B cell (primary cell): ENCODE results near the gene ANO2. TPM values are rescaled to one million over a fixed set of nuclear protein-coding genes. Genes with fewer than 3 reads are reported as not detected.

Experiments used
- ATAC-seq: fragments of 200-7000 bp; cut with Tn5 transposase; one replicate; pipeline ENCODE4 v1.10.0; 2021; ENCODE audit warnings: low read depth, mild to moderate bottlenecking, moderate number of reproducible peaks, moderate library complexity
- CTCF ChIA-PET: fragments of 350-600 bp; sonication (Branson Sonifier 250); formaldehyde crosslinking; loops from one replicate; lab custom pipeline; 2021; ENCODE audit warnings: antibody characterized with exemption, inconsistent platforms; lab: Charles Lee
- POLR2A ChIA-PET: fragments of 350-600 bp; sonication (Branson Sonifier 250); formaldehyde crosslinking; loops from one replicate; lab custom pipeline; 2021; ENCODE audit warnings: antibody characterized with exemption; lab: Charles Lee
- DNase-seq: peaks from one replicate; pipeline ENCODE4 v3.0.0; 2013
- H2AFZ ChIP-seq: 2 replicates; pipeline ENCODE4 v1.6.1; 2012; ENCODE audit warnings: mild to moderate bottlenecking, low read depth, low read length; ENCODE audit not compliant: insufficient read depth, poor library complexity, severe bottlenecking
- H3K27ac ChIP-seq, 2 donors: 1 replicate in 1 of 2; 2 replicates in 1 of 2; pipeline ENCODE4 v1.5.1; 2012 to 2013; ENCODE audit warnings: low read length in 2 of 2, mild to moderate bottlenecking in 2 of 2, moderate library complexity in 1 of 2
- H3K27me3 ChIP-seq, 4 experiments: fragments of 200-600 bp in 1 of 4; sonication (generic) in 1 of 4; replicated peaks in 1 of 4; 1 replicate in 2 of 4; 2 replicates in 2 of 4; pipeline versions ENCODE4 v1.6.1 to v1.7.0; 2013 to 2016; ENCODE audit warnings: low read length in 3 of 4, mild to moderate bottlenecking in 2 of 4, mixed read lengths in 1 of 4, moderate library complexity in 1 of 4; ENCODE audit not compliant: insufficient read depth in 4 of 4, control insufficient read depth in 3 of 4; ENCODE audit errors: control extremely low read depth in 1 of 4
- H3K36me3 ChIP-seq, 2 experiments: replicated peaks in 1 of 2; 1 replicate in 1 of 2; 2 replicates in 1 of 2; pipeline versions ENCODE4 v1.6.1 to v1.7.1; 2013; ENCODE audit warnings: low read length in 1 of 2; ENCODE audit not compliant: insufficient read depth in 2 of 2, control insufficient read depth in 1 of 2; ENCODE audit errors: control extremely low read depth in 1 of 2, extremely low read depth in 1 of 2
- H3K4me1 ChIP-seq, 2 donors: fragments of 200-600 bp in 1 of 2; sonication (generic) in 1 of 2; 1 replicate in 1 of 2; 2 replicates in 1 of 2; pipeline versions ENCODE4 v1.5.1 to v1.6.1; 2013 to 2017; ENCODE audit warnings: low read length in 2 of 2; ENCODE audit not compliant: control insufficient read depth in 2 of 2, insufficient read depth in 2 of 2
- H3K4me2 ChIP-seq: replicated peaks from 2 replicates; pipeline ENCODE3; 2012; ENCODE audit warnings: mild to moderate bottlenecking, low read depth, low read length; ENCODE audit not compliant: poor library complexity, severe bottlenecking
- H3K4me3 ChIP-seq, 5 experiments: fragments of 200-600 bp in 1 of 5; sonication (generic) in 1 of 5; 1 replicate in 3 of 5; 2 replicates in 2 of 5; pipeline versions ENCODE4 v1.5.1 to v1.7.0; 2011 to 2016; ENCODE audit warnings: low read length in 4 of 5, mild to moderate bottlenecking in 4 of 5, low read depth in 2 of 5, control low read depth in 1 of 5, moderate library complexity in 1 of 5; ENCODE audit not compliant: insufficient read depth in 1 of 5; ENCODE audit errors: control extremely low read depth in 1 of 5, extremely low read depth in 1 of 5
- H3K79me2 ChIP-seq: fragments of 200-600 bp; sonication (generic); one replicate; pipeline ENCODE4 v1.6.0; 2016; ENCODE audit warnings: low read length; ENCODE audit not compliant: control insufficient read depth, insufficient read depth
- H3K9ac ChIP-seq: fragments of 200-600 bp; sonication (generic); 2 replicates; pipeline ENCODE4 v1.6.1; 2017; ENCODE audit warnings: mild to moderate bottlenecking, low read length, moderate library complexity
- H3K9me3 ChIP-seq, 3 donors: one replicate each; pipeline versions ENCODE4 v1.6.1 to v1.7.1; 2013; ENCODE audit warnings: low read length in 2 of 3; ENCODE audit not compliant: control insufficient read depth in 2 of 3, insufficient read depth in 1 of 3; ENCODE audit errors: control extremely low read depth in 1 of 3
- H4K20me1 ChIP-seq: 2 replicates; pipeline ENCODE4 v1.6.0; 2012; ENCODE audit warnings: mild to moderate bottlenecking, low read length; ENCODE audit not compliant: insufficient read depth, control insufficient read depth, poor library complexity, severe bottlenecking
- H3K27ac Mint-ChIP-seq: one replicate; pipeline ENCODE4 v1.8.0; 2021; ENCODE audit warnings: mixed read lengths
- H3K27me3 Mint-ChIP-seq: one replicate; pipeline ENCODE4 v1.8.0; 2021; ENCODE audit warnings: mixed read lengths
- H3K4me1 Mint-ChIP-seq: one replicate; pipeline ENCODE4 v1.8.0; 2021; ENCODE audit warnings: mixed read lengths
- H3K4me3 Mint-ChIP-seq: one replicate; pipeline ENCODE4 v1.8.0; 2021; ENCODE audit warnings: mixed read lengths
- H3K9me3 Mint-ChIP-seq: one replicate; pipeline ENCODE4 v1.8.0; 2022; ENCODE audit warnings: mixed read lengths; ENCODE audit not compliant: insufficient read depth
- EZH2 ChIP-seq: IDR thresholded peaks from 2 replicates; pipeline ENCODE4 v1.6.1; 2012; ENCODE audit warnings: borderline replicate concordance, low read depth, mild to moderate bottlenecking, moderate library complexity, low read length; ENCODE audit not compliant: insufficient read depth, poor library complexity, severe bottlenecking
- WGBS: methylation state at CpG from one replicate; pipeline ENCODE4 v1.1.5; 2013; ENCODE audit warnings: missing lambda C conversion rate; ENCODE audit not compliant: insufficient coverage; 5-methylcytosine and 5-hydroxymethylcytosine counted together
- intact Hi-C: fragments of 100-400 bp; cut with micrococcal nuclease; formaldehyde crosslinking; loops from one replicate; pipeline ENCODE4 v1.10.0; 2022
- polyA plus RNA-seq: library from polyadenylated mRNA; depleted of rRNA; stranded (reverse); fragments of >200 nt; gene quantifications from 2 replicates; pipeline ENCODE4 v1.2.3, GENCODE V29; 2012
- total RNA-seq, 2 donors: library from RNA; stranded (reverse); fragments of 120-200 nt in 1 of 2; gene quantifications; 1 replicate in 1 of 2; 2 replicates in 1 of 2; pipeline versions ENCODE4 v1.2.3 to v1.2.4, GENCODE V29; 2013 to 2022
- TF ChIP-seq, protein P1 (sequence below): fragments of 200-600 bp; IDR thresholded peaks from one replicate; pipeline ENCODE4 v1.8.0; 2022; ENCODE audit warnings: antibody characterized with exemption, mild to moderate bottlenecking

Gene ANO2
- total and polyA plus RNA-seq, 2 donors (not counting 1 experiment from before 2014, with no cell fraction given) = not detected

DNA sequence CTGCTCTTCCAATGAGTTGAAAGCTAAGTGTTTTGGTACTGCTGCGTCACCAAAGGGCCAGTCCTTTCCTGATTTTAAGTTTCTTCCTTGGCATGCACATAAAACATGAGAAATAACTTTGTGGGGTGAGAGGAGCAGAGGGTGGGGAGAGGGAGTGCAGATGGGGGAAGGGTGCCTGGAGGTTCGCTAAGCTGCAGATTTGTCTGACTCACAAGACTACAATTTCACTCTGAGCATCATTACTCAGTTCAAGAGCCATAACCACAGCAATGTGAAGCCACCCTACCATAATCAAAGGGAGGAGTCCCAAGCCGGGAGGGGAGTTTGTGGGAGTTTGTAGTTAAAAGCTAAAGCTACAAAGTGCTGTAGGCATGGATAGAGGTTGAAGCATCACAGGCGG, 136.1 kb downstream of the ANO2 start:
- H3K27me3 ChIP-seq = peaks cover 0 to 2% (median 0%) of the 10 kb centered on the region in 4 experiments
- no peaks in the 10 kb centered on the region for H3K79me2 ChIP-seq
- H3K4me1 ChIP-seq = no peaks in the 10 kb centered on the region
- H3K9me3 ChIP-seq = peaks cover 0 to 2% (median 0%) of the 10 kb centered on the region in 3 donors
- no peaks in the 10 kb centered on the region for H3K36me3 ChIP-seq
- no peak overlapping the region for H3K9ac ChIP-seq
- H4K20me1 ChIP-seq = no peaks in the 10 kb centered on the region
- intact Hi-C loops = no loop called here
- H3K27ac Mint-ChIP-seq = no peak overlapping the region
- DNase-seq (no peak), ATAC-seq (no peak)
- WGBS = no CpG with 5 or more reads among the region's 4 CpGs
- H2AFZ ChIP-seq = no peak overlapping the region
- no peak overlapping the region for H3K4me2 ChIP-seq
- ChIA-PET POLR2A (no interaction called here), CTCF (no interaction called here)
- no peak for TF ChIP-seq EZH2
- TF ChIP-seq, protein P1, sequence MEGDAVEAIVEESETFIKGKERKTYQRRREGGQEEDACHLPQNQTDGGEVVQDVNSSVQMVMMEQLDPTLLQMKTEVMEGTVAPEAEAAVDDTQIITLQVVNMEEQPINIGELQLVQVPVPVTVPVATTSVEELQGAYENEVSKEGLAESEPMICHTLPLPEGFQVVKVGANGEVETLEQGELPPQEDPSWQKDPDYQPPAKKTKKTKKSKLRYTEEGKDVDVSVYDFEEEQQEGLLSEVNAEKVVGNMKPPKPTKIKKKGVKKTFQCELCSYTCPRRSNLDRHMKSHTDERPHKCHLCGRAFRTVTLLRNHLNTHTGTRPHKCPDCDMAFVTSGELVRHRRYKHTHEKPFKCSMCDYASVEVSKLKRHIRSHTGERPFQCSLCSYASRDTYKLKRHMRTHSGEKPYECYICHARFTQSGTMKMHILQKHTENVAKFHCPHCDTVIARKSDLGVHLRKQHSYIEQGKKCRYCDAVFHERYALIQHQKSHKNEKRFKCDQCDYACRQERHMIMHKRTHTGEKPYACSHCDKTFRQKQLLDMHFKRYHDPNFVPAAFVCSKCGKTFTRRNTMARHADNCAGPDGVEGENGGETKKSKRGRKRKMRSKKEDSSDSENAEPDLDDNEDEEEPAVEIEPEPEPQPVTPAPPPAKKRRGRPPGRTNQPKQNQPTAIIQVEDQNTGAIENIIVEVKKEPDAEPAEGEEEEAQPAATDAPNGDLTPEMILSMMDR = no peak
- no peak overlapping the region for H3K27ac ChIP-seq
- H3K4me1 Mint-ChIP-seq = no peaks in the 10 kb centered on the region
- H3K4me3 Mint-ChIP-seq = no peak overlapping the region
- H3K27me3 Mint-ChIP-seq = peaks cover 4% of the 10 kb centered on the region
- H3K9me3 Mint-ChIP-seq = no peaks in the 10 kb centered on the region
- H3K4me3 ChIP-seq = no peak overlapping the region

DNA sequence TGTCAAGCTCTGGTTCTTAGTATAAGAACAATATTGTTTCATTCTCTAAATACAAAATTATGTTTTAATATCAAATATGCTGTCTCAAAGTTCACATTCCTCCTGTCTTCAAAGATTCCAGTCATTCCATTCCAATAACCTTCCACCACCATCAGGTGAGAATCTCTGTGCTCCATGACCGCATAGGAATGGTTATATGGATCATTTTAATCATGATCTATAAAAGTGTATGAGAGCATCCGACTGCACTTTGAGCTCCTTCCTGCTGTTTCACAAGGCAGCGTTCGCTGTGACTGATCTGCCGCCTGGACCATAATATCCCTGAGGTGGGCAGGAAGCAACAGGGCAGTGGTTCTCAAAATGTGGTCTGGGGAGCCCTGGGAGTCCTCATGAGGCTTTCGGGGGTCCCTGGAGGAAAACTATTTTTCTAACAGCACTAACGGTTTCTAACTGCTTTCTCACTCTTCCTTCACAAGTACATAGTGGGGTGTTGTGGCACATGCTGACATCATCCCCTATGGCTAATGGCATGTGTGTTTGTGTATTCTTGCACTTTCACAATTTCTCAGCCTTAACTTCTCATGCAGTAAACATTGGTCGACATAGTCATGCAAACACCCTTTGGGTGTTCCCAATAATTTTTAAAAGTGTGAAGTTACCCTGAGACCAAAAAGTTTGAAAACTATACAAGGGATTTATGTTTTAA, 137.4 kb downstream of the ANO2 start:
- Mint-ChIP-seq H3K27ac (no peak overlapping the region), H3K4me1 (no peaks in the 10 kb centered on the region), H3K9me3 (no peaks in the 10 kb centered on the region), H3K4me3 (no peak overlapping the region), H3K27me3 (peaks cover 4% of the 10 kb centered on the region)
- no peak overlapping the region for H3K27ac ChIP-seq
- H3K9me3 ChIP-seq = peaks cover 0 to 2% (median 0%) of the 10 kb centered on the region in 3 donors
- POLR2A ChIA-PET = no interaction called here
- CTCF ChIA-PET = no interaction called here
- DNase-seq = no peak
- no peaks in the 10 kb centered on the region for H4K20me1 ChIP-seq
- H3K4me3 ChIP-seq = no peak overlapping the region
- no peaks in the 10 kb centered on the region for H3K4me1 ChIP-seq
- no peaks in the 10 kb centered on the region for H3K79me2 ChIP-seq
- H3K36me3 ChIP-seq = no peaks in the 10 kb centered on the region
- H3K4me2 ChIP-seq = no peak overlapping the region
- H3K27me3 ChIP-seq = peaks cover 0 to 2% (median 0%) of the 10 kb centered on the region in 4 experiments
- TF ChIP-seq, protein P1 = no peak
- TF ChIP-seq EZH2 = no peak
- no peak for ATAC-seq
- intact Hi-C loops = no loop called here
- H3K9ac ChIP-seq = no peak overlapping the region
- WGBS = 32% methylated on average over 4 of the region's 8 CpGs
- no peak overlapping the region for H2AFZ ChIP-seq
